NCI-H69 (cell line): Measurements from ENCODE around the gene RPA4.
"Not testable (repeated sequence)": the region's sequence is repeated elsewhere in the genome, so short reads cannot be mapped to it uniquely, and the experiment has no call there.

Experiments used
- DNase-seq: peaks from one replicate; lab custom pipeline; 2025; lab: John Stamatoyannopoulos, UW

The RPA4 gene

DNA sequence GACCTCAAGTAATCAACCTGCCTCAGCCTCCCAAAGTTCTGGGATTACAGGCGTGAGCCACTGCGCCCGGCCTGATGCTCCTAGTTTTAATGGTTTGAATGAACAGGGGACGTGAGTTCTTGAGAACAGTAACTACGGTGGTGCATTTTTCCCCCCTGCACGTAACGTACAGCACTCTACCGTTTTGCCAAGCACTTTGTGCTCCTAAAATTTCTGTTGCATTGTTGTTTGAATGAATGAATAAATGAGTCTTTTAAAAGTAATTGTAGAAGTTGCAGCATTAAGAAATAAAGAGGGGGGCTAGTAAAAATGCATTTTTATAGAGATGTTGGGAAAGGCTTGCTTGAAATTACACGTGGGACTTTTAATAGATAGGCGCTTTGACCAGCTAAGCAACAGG lies at the start of gene RPA4:
TSS of gene RPA4 (plus strand) at position 301 of the 400 bp plus-strand sequence. CDS start 403 bp downstream, outside the sequence.
- no peak for DNase-seq

GRCh38 chrX:96834137-96834536 lies 49.6 kb upstream of the RPA4 start:
- no peak for DNase-seq

- no peak for DNase-seq
Observed at GRCh38 chrX:96835660-96836289, 47.9 kb upstream of the RPA4 start.

GRCh38 chrX:96837808-96838207 lies 45.9 kb upstream of the RPA4 start:
- DNase-seq: no peak

DNA sequence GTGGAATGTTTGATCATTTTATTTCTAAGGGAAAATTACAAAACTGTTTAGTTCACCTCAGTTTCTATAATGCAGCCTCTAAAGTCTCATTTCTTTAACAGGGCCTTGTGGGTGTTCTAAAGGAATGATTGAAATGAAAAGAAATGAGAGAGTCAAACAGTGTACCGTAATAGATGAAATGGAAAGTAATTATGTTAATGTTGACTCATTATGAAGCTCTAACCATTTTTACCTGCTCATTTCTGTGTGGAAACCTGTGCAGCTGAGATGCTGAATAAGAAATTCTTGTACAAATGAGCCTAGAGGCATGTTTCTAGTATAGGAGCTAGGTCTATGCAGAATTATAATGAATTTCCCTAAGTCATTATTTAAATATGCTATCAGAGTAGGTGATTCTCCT lies 45.2 kb upstream of the RPA4 start:
- no peak for DNase-seq

DNA sequence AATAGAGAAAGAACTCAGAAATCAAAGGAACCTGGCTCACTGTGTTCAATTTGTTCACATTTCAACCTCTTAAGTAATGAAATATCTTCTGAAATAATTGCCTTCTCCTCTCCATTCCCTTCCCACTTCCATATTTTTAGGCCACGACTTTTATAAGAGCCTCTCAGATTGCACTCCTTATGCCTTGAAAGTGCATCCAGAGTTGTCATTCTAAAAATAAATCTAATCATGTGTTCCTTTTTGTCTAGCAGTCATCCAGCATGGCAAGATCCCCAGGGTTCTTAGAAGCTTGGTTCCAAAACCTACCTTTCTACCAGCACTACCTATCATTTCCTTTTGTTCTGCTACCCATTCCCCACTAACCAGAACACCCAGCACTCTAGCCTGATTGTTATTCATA lies 42.4 kb upstream of the RPA4 start:
- no peak for DNase-seq

- DNase-seq: not testable (repeated sequence)
Observed at GRCh38 chrX:96841866-96842265, 41.8 kb upstream of the RPA4 start.

DNA sequence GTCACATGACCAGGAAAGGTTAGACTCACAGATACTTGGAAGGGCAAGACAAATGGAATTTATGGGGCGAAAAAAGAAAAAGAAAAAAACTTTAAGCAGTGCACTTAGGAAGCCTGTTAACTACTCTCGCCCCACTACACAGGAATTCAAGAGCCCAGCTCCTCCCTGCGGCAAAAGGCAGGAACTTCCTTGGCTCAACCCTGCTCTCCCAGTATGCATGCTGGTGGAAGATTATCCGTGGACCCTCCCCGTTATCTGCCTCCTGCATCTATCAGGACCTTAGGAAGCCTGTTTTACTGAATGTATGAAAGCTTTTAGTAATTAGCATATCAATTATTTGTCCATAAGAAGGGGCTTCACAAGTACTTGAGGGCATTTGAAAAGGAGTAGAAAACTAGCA lies 40.1 kb upstream of the RPA4 start:
- no peak for DNase-seq

DNA sequence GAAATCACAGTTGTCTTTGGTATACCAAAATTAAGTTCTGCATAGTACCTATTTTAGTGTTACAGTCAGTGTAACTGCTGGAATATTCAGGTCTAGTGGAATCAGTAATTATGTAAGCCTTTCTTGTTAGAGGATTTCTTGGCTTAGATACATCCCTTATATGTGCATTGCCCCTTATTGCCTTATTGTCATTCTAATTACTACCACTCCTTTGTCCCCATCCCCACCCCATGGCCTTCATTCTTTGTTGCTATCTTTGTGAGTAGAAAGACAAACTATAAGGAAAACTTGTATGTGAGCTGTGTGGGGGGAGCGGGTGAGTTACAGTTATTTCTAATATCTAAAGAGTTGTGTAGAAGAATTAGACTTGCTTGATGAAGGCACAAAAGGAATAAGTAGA lies 36.9 kb upstream of the RPA4 start:
- DNase-seq: no peak

- not testable (repeated sequence) for DNase-seq
Observed at GRCh38 chrX:96859422-96859821, 24.3 kb upstream of the RPA4 start.

GRCh38 chrX:96861218-96861617 lies 22.5 kb upstream of the RPA4 start:
- no peak for DNase-seq

DNA sequence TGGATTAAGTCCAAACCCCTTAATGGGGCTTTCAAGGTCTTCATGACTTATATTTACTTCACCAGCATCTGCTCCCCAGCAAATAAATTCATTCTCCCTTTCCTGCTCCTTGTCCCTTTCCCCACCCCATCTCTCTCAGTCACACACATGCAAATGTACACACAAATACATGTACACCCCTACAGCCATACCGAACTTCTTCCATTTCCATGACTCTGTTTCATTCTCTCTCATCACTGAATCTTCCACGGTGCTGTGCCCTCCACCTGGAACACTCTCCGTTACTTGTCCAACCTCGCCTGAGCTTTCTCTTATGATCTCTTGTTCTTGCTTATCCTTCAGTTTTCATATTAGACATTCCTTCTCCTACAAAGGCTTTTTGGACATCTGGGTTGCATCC lies 22.0 kb upstream of the RPA4 start:
- DNase-seq: no peak

DNA sequence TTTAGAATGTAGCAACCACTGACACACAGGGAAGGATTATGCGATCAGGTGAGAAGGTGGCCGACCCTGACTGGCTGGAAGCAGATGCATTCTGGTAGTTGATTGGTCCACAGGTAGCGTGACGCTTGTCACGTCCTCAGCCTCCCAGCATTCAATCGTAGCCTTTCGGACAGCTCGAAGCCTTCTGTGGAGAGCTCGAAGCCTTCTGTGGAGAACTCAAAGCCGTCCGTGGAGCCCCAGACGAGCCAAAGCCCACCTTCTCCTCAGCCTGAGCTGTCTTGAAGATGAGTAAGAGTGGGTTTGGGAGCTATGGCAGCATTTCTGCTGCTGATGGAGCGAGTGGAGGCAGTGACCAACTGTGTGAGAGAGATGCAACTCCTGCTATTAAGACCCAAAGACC lies 319 bp downstream of the RPA4 start:
- DNase-seq: no peak

DNA sequence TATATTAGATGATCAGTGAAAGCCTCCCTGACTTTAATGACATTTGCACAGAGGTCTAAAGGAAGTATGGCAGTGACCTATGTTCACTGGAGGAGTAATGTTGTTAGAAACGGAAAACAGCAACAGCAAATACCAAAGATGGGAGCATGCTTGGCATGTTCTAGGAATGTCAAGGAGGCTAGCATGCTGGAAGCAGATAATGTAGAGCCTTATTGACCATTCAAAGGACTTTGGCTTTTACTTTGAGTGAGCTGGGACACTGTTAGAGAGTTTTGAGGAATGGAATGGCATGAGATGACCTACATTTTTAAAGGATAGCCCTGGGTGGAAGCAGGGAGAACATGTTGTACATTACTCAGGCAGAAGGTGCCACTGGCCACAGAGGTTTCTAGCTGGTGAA lies 6.0 kb downstream of the RPA4 start:
- DNase-seq: no peak

GRCh38 chrX:96906741-96907140 lies 23.0 kb downstream of the RPA4 start:
- DNase-seq: no peak

GRCh38 chrX:96907516-96908272 lies 24.0 kb downstream of the RPA4 start:
- DNase-seq: no peak

DNA sequence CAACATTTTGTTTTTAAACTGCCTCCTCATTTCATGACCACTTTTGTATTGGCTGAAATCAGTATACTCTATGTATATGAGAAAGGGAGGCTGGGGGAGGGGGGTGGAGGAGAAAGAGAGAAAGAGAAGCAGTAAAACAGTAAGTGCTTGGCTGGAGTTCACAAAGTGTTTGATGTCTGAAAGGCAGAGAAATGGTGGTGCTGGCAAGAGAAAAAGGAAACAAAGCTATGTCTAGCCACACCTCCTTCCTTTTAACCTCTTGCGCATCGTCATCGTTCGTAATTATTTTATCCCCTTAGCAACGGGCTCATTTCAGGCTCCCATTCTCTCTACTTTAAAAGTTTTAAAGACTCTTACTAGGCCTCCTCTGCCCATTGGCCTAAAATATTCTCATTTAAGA lies 25.6 kb downstream of the RPA4 start:
- no peak for DNase-seq

GRCh38 chrX:96918864-96919263 lies 35.2 kb downstream of the RPA4 start:
- no peak for DNase-seq

DNA sequence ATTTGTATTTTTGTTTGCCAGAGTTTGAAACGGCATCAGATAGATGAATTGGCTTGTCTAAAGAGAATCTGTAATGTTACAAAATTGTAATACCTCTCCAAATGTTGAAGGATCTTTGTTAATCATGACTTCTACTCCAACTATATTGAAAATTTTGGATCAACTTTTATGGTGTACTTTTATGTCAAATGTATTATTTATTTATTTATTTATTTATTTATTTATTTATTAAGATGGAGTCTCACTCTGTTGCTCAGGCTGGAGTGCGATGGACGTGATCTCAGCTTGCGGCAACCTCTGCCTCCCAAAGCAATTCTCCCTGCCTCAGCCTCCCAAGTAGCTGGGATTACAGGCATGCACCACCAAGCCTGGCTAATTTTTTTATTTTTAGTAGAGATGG lies 36.0 kb downstream of the RPA4 start:
- DNase-seq: no peak

DNA sequence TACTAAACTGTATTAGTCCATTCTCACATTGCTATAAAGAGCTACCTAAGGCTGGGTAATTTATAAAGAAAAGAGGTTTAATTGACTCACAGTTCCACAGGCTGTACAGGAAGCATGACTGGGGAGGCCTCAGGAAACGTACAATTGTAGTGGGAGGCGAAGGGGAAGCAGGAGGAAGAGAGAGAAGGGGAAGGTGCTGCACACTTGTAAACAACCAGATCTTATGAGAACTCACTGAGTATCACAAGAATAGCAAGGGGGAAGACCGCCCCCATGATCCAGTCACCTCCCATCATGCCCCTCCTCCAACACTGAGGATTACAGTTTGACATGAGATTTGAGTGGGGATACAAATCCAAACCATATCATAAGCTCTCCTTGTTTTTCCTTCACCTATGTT lies 40.9 kb downstream of the RPA4 start:
- no peak for DNase-seq

DNA sequence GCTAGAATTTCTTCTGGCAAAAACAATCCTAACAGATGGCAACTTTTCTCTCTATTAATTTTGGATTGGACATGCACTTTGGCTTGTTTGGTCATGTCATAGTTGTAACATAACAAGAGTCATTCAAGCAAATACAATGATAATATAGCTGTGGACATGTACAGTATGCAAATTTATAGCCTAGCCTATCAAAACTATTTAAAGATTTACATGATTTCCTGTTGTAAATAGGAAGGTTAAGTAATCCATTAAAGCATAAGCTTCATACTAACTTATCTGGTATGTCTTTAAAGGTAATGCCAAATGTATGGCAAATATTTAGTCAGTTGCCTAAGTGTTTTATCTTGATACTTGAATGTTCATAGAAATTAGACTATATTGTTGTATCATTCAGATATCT lies 45.3 kb downstream of the RPA4 start:
- DNase-seq: no peak
